Endothelial cell of umbilical vein (primary cell): ENCODE measurements around the gene ENTREP1.

ENCODE experiments used
- CTCF ChIP-seq, 2 donors: IDR thresholded peaks; 1 replicate in 1 of 2; 2 replicates in 1 of 2; pipeline ENCODE4 v1.5.1; 2011; ENCODE audit warnings: low read length in 2 of 2, mild to moderate bottlenecking in 2 of 2, moderate library complexity in 2 of 2, control low read depth in 1 of 2, inconsistent platforms in 1 of 2, low read depth in 1 of 2; ENCODE audit not compliant: insufficient read depth in 1 of 2; ENCODE audit errors: extremely low read depth in 1 of 2
- EZH2 ChIP-seq: IDR thresholded peaks from 2 replicates; pipeline ENCODE4 v1.6.1; 2012; ENCODE audit warnings: borderline replicate concordance, low read depth, mild to moderate bottlenecking, moderate library complexity, low read length, inconsistent platforms; ENCODE audit not compliant: severe bottlenecking
- FOS ChIP-seq: IDR thresholded peaks from 2 replicates; pipeline ENCODE4 v1.6.1; 2011; ENCODE audit warnings: mild to moderate bottlenecking, low read length, moderate library complexity, borderline replicate concordance; ENCODE audit not compliant: insufficient read depth
- GATA2 ChIP-seq: IDR thresholded peaks from 2 replicates; pipeline ENCODE4 v1.7.0; 2011; ENCODE audit warnings: low read depth, mild to moderate bottlenecking, moderate library complexity, mixed read lengths, low read length; ENCODE audit not compliant: insufficient read length, insufficient read depth
- JUN ChIP-seq: IDR thresholded peaks from 2 replicates; pipeline ENCODE4 v1.6.1; 2011; ENCODE audit warnings: borderline replicate concordance, low read depth; ENCODE audit not compliant: insufficient read length, insufficient read depth
- MAX ChIP-seq: IDR thresholded peaks from 2 replicates; pipeline ENCODE4 v1.6.1; 2011; ENCODE audit not compliant: insufficient read depth, insufficient read length
- MYC ChIP-seq: IDR thresholded peaks from one replicate; pipeline ENCODE4 v1.6.1; 2011; ENCODE audit warnings: mild to moderate bottlenecking, low read depth, low read length
- POLR2A ChIP-seq: IDR thresholded peaks from 2 replicates; pipeline ENCODE4 v1.6.1; 2012; ENCODE audit warnings: low read depth, mild to moderate bottlenecking, control low read depth, low read length
- POLR2AphosphoS5 ChIP-seq: IDR thresholded peaks from 2 replicates; pipeline ENCODE4 v1.6.1; 2012; ENCODE audit warnings: low read depth, mild to moderate bottlenecking, control low read depth, low read length, moderate library complexity; ENCODE audit not compliant: insufficient read depth

- TF ChIP-seq CTCF (IDR thresholded peaks at IDR 0.05; ENCODE audit: extremely low read depth in 1 of 2, insufficient read depth in 1 of 2, low read depth in 1 of 2, low read length in 2 of 2) (no peak), POLR2A (no peak), MYC (no peak), POLR2AphosphoS5 (no peak), EZH2 (no peak), MAX (no peak), JUN (no peak), FOS (no peak), GATA2 (no peak)
Measured at GRCh38 chr9:69386651-69387050, 61.6 kb downstream of the ENTREP1 start.
